PFSK-1 (cell line): ENCODE data around the gene GBE1.

Experiments used
- FOXP2 ChIP-seq: optimal IDR thresholded peaks from 2 replicates; pipeline ENCODE3; 2011; ENCODE audit warnings: borderline replicate concordance, control low read depth, inconsistent platforms; ENCODE audit not compliant: insufficient read depth; ENCODE audit errors: extremely low read length, extremely low read depth
- POLR2AphosphoS5 ChIP-seq: IDR thresholded peaks from 2 replicates; pipeline ENCODE4 v1.6.1; 2012; ENCODE audit warnings: low read depth, mild to moderate bottlenecking, control low read depth, low read length, moderate library complexity
- REST ChIP-seq, 2 experiments: IDR thresholded peaks; 2 replicates each; pipeline versions ENCODE4 v1.6.1 to v1.8.0; 2011 to 2012; ENCODE audit warnings: low read depth in 2 of 2, low read length in 2 of 2, control low read depth in 1 of 2, inconsistent platforms in 1 of 2, mild to moderate bottlenecking in 1 of 2, moderate library complexity in 1 of 2; ENCODE audit not compliant: insufficient read depth in 1 of 2
- SIN3A ChIP-seq: IDR thresholded peaks from 2 replicates; pipeline ENCODE4 v1.6.1; 2012; ENCODE audit warnings: mild to moderate bottlenecking, low read length, moderate library complexity, borderline replicate concordance; ENCODE audit not compliant: insufficient read depth
- TAF1 ChIP-seq: IDR thresholded peaks from 2 replicates; pipeline ENCODE4 v1.6.1; 2012; ENCODE audit warnings: low read length, control low read depth, borderline replicate concordance; ENCODE audit not compliant: insufficient read depth

Gene GBE1

GRCh38 chr3:81726132-81726531 lies 35.3 kb downstream of the GBE1 start:
- no peak for TF ChIP-seq POLR2AphosphoS5
- no peak for TF ChIP-seq SIN3A
- no peak for TF ChIP-seq FOXP2
- TF ChIP-seq REST (IDR thresholded peaks at IDR 0.05; ENCODE audit: insufficient read depth in 1 of 2, low read depth in 2 of 2, low read length in 2 of 2): no peak
- no peak for TF ChIP-seq TAF1

- no peak for TF ChIP-seq SIN3A
- no peak for TF ChIP-seq POLR2AphosphoS5
- no peak for TF ChIP-seq TAF1
- no peak for TF ChIP-seq FOXP2
- TF ChIP-seq REST (IDR thresholded peaks at IDR 0.05; ENCODE audit: insufficient read depth in 1 of 2, low read depth in 2 of 2, low read length in 2 of 2): no peak
Observed at GRCh38 chr3:81723732-81724313, 37.6 kb downstream of the GBE1 start.

- no peak for TF ChIP-seq POLR2AphosphoS5
Observed at GRCh38 chr3:81718311-81718710, 43.1 kb downstream of the GBE1 start.

- TF ChIP-seq FOXP2 (no peak), SIN3A (no peak), TAF1 (no peak), REST (IDR thresholded peaks at IDR 0.05; ENCODE audit: insufficient read depth in 1 of 2, low read depth in 2 of 2, low read length in 2 of 2) (no peak), POLR2AphosphoS5 (no peak)
Observed at GRCh38 chr3:81716870-81717509, 44.5 kb downstream of the GBE1 start.

GRCh38 chr3:81713031-81713430 lies 48.4 kb downstream of the GBE1 start:
- TF ChIP-seq REST (IDR thresholded peaks at IDR 0.05; ENCODE audit: insufficient read depth in 1 of 2, low read depth in 2 of 2, low read length in 2 of 2) (no peak), SIN3A (no peak), TAF1 (no peak), POLR2AphosphoS5 (no peak)
